ENCODE measurements around the gene STX4.

STX4 gene

DNA sequence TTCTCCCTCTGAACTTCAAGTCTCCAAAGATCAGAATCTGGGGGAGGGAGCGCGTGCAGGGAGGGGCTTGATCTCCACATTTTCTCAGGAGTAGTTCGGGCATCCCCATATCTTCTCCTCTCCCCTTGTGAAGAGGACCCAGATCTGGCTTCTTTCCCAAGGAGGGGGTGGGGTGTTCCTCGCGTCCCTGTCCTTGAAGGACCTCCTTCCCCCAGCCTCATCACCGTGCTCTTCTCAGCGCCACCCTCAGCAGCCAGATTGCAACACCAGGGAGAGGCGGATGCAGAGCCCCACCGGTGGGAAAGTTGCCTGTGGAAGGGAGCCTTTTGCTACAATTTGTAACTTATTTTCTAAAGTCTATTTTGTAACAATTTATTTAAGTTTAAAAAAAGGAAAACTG lies 49.7 kb downstream of the STX4 start:
- Histone ChIP-seq H3K36me3 (ENCODE audit: insufficient read depth, low read depth, low read length) (peaks cover 49% of the 10 kb centered on the region), H3K27me3 (ENCODE audit: insufficient read depth, low read length) (no peaks in the 10 kb centered on the region), H3K27ac (ENCODE audit: low read length) (no peak overlapping the region), H3K4me1 (ENCODE audit: insufficient read depth, low read length) (no peaks in the 10 kb centered on the region), H3K9me3 (ENCODE audit: insufficient read depth, low read depth, low read length) (no peaks in the 10 kb centered on the region), H3K9ac (ENCODE audit: low read depth, low read length) (no peak overlapping the region), H3K4me3 (ENCODE audit: low read length) (no peak overlapping the region)

DNA sequence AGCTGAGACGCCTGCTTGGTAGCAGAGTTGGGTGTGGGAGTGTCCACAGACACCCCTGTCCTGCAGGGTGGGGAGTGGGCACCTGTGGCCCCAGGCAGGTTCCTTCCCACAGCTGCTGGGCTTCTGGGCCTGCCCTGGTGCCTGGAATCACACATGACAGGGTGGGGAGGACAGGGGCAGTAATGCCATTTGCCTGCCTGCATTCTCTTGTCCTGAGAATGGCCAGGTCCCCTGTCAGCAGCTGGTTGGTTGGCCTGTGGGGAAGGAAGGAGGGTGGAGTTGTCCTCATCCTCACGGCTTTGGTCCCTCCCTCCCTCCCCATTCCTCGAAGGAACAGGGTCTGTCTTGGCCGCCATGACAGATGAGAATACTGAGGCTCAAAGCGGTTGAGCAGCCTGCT lies 50.2 kb downstream of the STX4 start:
- no peak overlapping the region for H3K27ac ChIP-seq (ENCODE audit: low read length)
- peaks cover 44% of the 10 kb centered on the region for H3K36me3 ChIP-seq (ENCODE audit: insufficient read depth, low read depth, low read length)

DNA sequence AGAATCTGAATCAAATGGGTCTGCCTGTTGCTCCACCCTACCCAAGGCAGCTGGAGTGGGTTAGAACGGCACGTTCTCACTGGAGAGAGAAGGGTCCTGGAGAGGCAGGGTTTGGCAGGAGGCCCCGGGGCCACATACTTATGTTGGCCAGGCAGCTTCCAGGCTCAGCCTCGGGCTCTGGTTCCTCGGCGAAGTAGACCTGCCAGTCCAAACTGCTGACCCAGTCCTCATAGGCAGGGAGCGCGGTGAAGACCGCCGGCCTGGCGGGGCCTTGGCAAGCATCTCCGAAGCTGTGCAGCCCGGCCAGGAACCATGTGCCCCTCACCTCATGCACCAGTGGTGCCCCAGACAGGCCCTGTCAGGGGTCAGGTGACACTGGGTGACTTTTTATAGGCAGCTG lies 50.6 kb downstream of the STX4 start:
- no peaks in the 10 kb centered on the region for H3K27me3 ChIP-seq (ENCODE audit: insufficient read depth, low read length)
- peaks cover 43% of the 10 kb centered on the region for H3K36me3 ChIP-seq (ENCODE audit: insufficient read depth, low read depth, low read length)
- H3K4me1 ChIP-seq (ENCODE audit: insufficient read depth, low read length) = no peaks in the 10 kb centered on the region
- no peak overlapping the region for H3K4me3 ChIP-seq (ENCODE audit: low read length)
- H3K27ac ChIP-seq (ENCODE audit: low read length) = no peak overlapping the region
- no peak overlapping the region for H3K9ac ChIP-seq (ENCODE audit: low read depth, low read length)
- no peaks in the 10 kb centered on the region for H3K9me3 ChIP-seq (ENCODE audit: insufficient read depth, low read depth, low read length)

More for the DNA sequence above, 50.2 kb downstream of the STX4 start:
- Histone ChIP-seq H3K27me3 (ENCODE audit: insufficient read depth, low read length) (no peaks in the 10 kb centered on the region), H3K4me1 (ENCODE audit: insufficient read depth, low read length) (no peaks in the 10 kb centered on the region), H3K4me3 (ENCODE audit: low read length) (no peak overlapping the region), H3K9me3 (ENCODE audit: insufficient read depth, low read depth, low read length) (no peaks in the 10 kb centered on the region), H3K9ac (ENCODE audit: low read depth, low read length) (no peak overlapping the region)

DNA sequence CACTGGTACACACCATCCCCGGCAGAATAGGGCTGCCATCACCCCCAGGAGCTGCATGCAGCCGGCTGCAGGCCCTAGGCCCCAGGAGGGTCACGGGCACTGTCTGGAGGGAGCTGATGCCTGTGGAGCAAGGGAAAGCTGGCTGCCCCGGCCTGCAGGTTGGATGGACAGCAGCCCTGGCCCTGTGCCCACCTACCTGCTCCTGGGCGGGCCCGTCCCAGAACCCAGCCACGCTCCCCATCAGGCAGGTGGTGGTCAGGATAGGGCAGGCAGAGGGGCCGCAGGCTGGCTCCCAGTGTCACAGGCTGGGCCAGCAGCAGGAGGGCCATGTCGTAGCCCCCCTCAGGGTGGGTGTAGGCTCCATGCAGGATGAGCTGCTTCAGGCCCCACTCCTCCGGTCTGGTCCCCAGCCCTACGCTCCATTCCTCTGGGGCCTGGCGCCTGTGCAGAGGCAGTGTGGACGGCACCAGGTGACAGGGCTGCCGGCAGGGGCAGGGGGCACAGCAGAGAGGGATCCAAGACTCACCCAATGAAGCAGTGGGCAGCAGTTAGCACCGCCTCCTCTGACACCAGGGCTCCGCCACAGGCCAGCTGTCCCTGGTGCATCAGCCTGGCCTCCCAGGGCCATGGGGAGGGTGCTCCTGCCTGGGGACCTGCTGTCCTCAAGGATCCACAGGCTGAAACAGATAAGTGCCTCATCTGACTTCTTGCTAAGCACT lies 51.4 kb downstream of the STX4 start:
- Histone ChIP-seq H3K27ac (ENCODE audit: low read length) (no peak overlapping the region), H3K4me3 (ENCODE audit: low read length) (no peak overlapping the region), H3K27me3 (ENCODE audit: insufficient read depth, low read length) (no peaks in the 10 kb centered on the region), H3K9me3 (ENCODE audit: insufficient read depth, low read depth, low read length) (no peaks in the 10 kb centered on the region), H3K9ac (ENCODE audit: low read depth, low read length) (no peak overlapping the region), H3K36me3 (ENCODE audit: insufficient read depth, low read depth, low read length) (peaks cover 40% of the 10 kb centered on the region), H3K4me1 (ENCODE audit: insufficient read depth, low read length) (no peaks in the 10 kb centered on the region)

DNA sequence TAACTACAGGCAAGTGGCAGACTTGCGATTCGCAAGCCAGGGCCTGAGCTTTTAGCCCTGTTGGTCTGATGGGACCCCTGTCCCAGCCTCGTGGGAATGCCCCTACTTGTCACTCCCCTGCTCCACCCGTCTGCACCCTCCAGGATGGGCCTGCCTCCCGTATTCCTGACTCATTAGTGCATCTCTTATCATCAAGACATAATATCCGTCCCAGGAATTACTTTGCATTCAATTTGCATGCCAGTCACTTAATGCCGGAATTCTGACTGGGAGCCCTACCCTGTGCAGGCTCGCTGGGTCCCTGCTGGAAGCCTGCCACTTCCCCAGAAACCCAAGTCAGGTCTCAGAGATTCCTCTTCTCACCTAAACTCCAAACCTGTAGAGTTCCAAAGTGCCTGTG lies 52.1 kb downstream of the STX4 start:
- H3K4me1 ChIP-seq (ENCODE audit: insufficient read depth, low read length) = no peaks in the 10 kb centered on the region
- no peaks in the 10 kb centered on the region for H3K27me3 ChIP-seq (ENCODE audit: insufficient read depth, low read length)
- H3K4me3 ChIP-seq (ENCODE audit: low read length) = no peak overlapping the region
- H3K9ac ChIP-seq (ENCODE audit: low read depth, low read length) = no peak overlapping the region
- H3K36me3 ChIP-seq (ENCODE audit: insufficient read depth, low read depth, low read length) = peaks cover 40% of the 10 kb centered on the region
- no peak overlapping the region for H3K27ac ChIP-seq (ENCODE audit: low read length)
- no peaks in the 10 kb centered on the region for H3K9me3 ChIP-seq (ENCODE audit: insufficient read depth, low read depth, low read length)

DNA sequence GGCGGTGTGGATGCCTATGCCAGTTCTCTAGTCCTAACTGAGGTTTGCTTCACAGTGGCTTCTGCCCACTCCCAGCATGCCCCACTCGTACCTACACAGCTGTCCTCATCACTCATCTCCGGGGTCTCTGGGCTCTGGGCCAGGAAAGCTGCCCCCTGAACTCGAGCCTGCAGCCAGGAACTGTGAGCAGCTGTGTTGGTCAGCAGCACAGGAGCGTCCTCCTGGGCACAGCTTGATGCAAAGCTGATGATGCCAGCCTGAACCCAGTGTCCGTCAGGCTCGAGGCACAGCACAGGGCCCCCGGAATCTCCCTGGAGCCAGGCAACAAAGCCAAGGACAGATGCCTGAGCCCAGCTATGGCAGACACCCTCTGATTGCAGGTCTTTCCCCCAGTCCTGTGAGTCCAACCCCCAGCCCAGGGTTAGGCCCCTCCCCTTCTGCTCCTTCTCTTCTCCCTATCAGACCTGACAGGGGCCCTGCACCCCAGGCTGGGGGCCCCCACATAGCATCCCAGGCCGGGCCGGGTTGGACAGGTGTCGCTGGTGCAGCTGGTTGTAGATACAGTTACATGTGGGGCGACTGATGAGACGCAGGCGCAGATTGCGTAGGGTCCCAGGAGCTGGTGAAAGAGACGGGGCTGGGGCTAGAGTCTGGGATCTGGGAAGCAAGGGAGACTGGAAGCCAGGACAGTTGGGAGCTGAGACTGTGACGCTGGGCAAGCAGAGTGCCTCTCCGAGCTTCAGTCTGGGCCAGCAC lies 52.7 kb downstream of the STX4 start:
- no peak overlapping the region for H3K27ac ChIP-seq (ENCODE audit: low read length)
- no peaks in the 10 kb centered on the region for H3K4me1 ChIP-seq (ENCODE audit: insufficient read depth, low read length)
- no peaks in the 10 kb centered on the region for H3K27me3 ChIP-seq (ENCODE audit: insufficient read depth, low read length)
- no peak overlapping the region for H3K9ac ChIP-seq (ENCODE audit: low read depth, low read length)
- H3K9me3 ChIP-seq (ENCODE audit: insufficient read depth, low read depth, low read length) = no peaks in the 10 kb centered on the region
- no peak overlapping the region for H3K4me3 ChIP-seq (ENCODE audit: low read length)
- H3K36me3 ChIP-seq (ENCODE audit: insufficient read depth, low read depth, low read length) = peaks cover 40% of the 10 kb centered on the region

DNA sequence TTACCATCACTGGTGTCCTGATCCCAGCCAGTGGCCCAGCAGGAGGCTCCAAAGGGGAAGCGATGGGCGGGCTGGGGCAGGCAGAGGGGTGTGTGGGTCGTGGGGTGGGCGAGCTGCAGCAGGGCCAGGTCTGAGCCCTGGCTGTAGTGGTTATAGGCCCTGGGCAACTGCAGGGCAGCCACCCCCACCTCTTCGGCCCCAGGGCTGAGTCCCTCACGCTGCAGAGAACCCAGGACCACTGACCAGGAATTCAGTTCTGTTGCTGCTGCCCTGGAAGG lies 53.2 kb downstream of the STX4 start:
- Histone ChIP-seq H3K9ac (ENCODE audit: low read depth, low read length) (no peak overlapping the region), H3K4me3 (ENCODE audit: low read length) (no peak overlapping the region), H3K9me3 (ENCODE audit: insufficient read depth, low read depth, low read length) (no peaks in the 10 kb centered on the region), H3K27me3 (ENCODE audit: insufficient read depth, low read length) (no peaks in the 10 kb centered on the region), H3K4me1 (ENCODE audit: insufficient read depth, low read length) (no peaks in the 10 kb centered on the region), H3K27ac (ENCODE audit: low read length) (no peak overlapping the region), H3K36me3 (ENCODE audit: insufficient read depth, low read depth, low read length) (peaks cover 39% of the 10 kb centered on the region)

DNA sequence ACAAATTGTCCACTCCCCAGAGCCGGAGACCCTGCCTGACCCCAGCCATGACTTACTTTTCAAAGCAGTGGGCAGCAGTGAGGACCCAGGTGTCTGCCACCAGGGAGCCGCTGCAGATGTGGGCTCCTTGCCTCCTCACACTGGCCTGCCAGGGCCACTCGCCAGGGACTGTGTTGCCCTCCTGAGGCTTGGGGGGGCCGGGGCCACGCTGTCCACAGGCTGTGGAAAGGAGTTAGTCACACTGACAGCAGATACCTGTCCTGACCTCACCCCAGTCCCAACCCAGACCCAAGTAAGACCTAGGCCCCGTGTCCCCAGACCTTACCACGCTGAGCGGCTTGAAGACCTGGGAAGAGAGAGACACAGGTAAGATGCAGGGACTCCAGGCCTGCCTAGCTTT lies 54.1 kb downstream of the STX4 start:
- Histone ChIP-seq H3K27ac (ENCODE audit: low read length) (no peak overlapping the region), H3K27me3 (ENCODE audit: insufficient read depth, low read length) (no peaks in the 10 kb centered on the region), H3K36me3 (ENCODE audit: insufficient read depth, low read depth, low read length) (peaks cover 33% of the 10 kb centered on the region), H3K4me3 (ENCODE audit: low read length) (no peak overlapping the region), H3K4me1 (ENCODE audit: insufficient read depth, low read length) (no peaks in the 10 kb centered on the region), H3K9ac (ENCODE audit: low read depth, low read length) (no peak overlapping the region), H3K9me3 (ENCODE audit: insufficient read depth, low read depth, low read length) (no peaks in the 10 kb centered on the region)

DNA sequence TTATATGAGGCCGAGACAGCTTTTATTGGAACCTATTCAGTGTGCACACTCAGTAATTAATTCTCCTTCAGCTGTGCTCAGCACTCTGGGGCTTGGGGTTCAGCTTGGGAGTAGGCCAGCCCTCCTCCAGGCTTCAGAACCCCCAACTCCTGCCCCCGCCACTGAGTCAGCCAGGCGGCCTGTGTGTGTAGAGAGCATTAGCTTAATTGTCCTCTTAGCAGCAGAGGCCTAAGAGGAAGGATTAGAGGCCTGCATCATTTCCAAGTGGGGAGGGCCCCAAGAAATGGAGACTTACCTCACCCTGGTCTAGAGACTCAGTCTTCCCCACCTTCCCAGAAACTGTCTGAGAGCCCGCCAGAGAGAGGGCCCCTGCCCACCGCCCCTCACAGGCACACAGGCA lies 54.6 kb downstream of the STX4 start:
- H3K9me3 ChIP-seq (ENCODE audit: insufficient read depth, low read depth, low read length) = no peaks in the 10 kb centered on the region
- H3K27ac ChIP-seq (ENCODE audit: low read length) = no peak overlapping the region
- no peaks in the 10 kb centered on the region for H3K27me3 ChIP-seq (ENCODE audit: insufficient read depth, low read length)
- H3K4me1 ChIP-seq (ENCODE audit: insufficient read depth, low read length) = no peaks in the 10 kb centered on the region
- no peak overlapping the region for H3K4me3 ChIP-seq (ENCODE audit: low read length)
- H3K9ac ChIP-seq (ENCODE audit: low read depth, low read length) = no peak overlapping the region
- H3K36me3 ChIP-seq (ENCODE audit: insufficient read depth, low read depth, low read length) = peaks cover 30% of the 10 kb centered on the region

DNA sequence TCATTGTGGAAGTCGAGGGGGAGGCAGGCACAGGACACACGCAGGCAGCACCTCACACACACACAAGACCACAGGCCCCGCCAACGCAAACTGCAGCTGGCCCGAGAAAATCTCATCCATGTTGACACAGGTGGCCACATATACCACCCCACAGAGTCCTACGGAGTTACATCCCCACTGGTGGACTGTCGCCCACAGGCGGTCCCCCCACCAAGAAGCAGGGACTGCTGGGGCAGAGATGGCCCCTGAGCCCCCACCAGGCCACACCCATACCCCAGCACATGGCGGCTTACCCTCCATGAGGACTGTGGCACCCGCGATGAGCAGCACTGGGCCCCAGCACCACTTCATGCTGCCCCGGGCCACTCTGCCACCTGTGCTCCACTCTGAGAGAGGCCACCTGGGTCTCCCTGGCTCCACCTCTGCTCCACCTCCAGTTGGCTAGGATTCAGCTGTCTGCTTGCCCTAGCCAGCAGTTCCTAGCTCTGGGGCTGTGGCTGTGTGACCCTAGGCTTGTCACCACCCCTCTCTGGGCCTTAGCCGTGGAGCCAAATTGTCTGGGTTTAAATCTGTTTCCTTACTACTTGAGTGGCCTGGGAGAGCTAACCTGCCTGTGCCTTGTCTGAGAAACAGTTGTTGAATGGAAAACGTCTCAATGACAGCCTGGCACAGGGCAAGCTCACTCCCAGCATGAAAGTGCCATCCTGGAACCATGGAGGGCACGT lies 55.3 kb downstream of the STX4 start, which contains the start of gene PRSS53:
Gene PRSS53 (minus strand): TSS at position 485 of the 725 bp plus-strand sequence. CDS start 134 bp downstream, at position 351.
- H3K27ac ChIP-seq (ENCODE audit: low read length) = no peak within 1 kb of the TSS
- no peak within 1 kb of the TSS for H3K4me3 ChIP-seq (ENCODE audit: low read length)
- peaks cover 24% of the 10 kb centered on the region for H3K36me3 ChIP-seq (ENCODE audit: insufficient read depth, low read depth, low read length)
- H3K27me3 ChIP-seq (ENCODE audit: insufficient read depth, low read length) = no peaks in the 10 kb centered on the region
- 0 out of 2 replicates have a peak, but pooled peaks cover 3% of the 10 kb centered on the region for H3K4me1 ChIP-seq (ENCODE audit: insufficient read depth, low read length)
- H3K9ac ChIP-seq (ENCODE audit: low read depth, low read length) = no peak within 1 kb of the TSS
- no peaks in the 10 kb centered on the region for H3K9me3 ChIP-seq (ENCODE audit: insufficient read depth, low read depth, low read length)

DNA sequence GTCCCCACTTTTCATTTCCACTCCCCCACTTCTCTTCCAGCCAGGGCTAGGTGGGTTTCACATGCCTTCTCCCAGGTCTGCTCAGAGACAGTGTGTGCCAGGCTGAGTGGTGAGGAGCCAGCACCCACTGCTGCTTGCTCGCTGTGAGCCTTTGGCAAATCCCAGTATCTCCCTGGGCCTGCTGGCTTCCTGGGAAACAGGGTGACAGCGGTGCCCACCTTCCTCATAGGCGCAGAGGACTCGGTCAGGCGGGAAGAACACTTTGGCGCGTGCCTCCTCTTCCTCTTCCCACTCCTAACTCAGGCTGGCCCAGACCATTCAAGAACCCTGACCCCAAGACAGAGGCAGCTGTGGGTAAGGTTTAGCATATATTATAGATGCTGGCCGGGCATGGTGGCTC lies 55.8 kb downstream of the STX4 start:
- Histone ChIP-seq H3K27ac (ENCODE audit: low read length) (no peak overlapping the region), H3K9ac (ENCODE audit: low read depth, low read length) (no peak overlapping the region), H3K27me3 (ENCODE audit: insufficient read depth, low read length) (no peaks in the 10 kb centered on the region), H3K4me3 (ENCODE audit: low read length) (no peak overlapping the region), H3K9me3 (ENCODE audit: insufficient read depth, low read depth, low read length) (no peaks in the 10 kb centered on the region), H3K36me3 (ENCODE audit: insufficient read depth, low read depth, low read length) (peaks cover 24% of the 10 kb centered on the region), H3K4me1 (ENCODE audit: insufficient read depth, low read length) (0 out of 2 replicates have a peak, but pooled peaks cover 3% of the 10 kb centered on the region)

Measured in iPS-20b (cell line).